ENCODE results near the gene GFRA1.
"Not testable (repeated sequence)": the region's sequence is repeated elsewhere in the genome, so short reads cannot be mapped to it uniquely, and the experiment has no call there.

GFRA1 gene

GRCh38 chr10:116060864-116061263, 212.1 kb downstream of the GFRA1 start:
- DNase-seq (ENCODE audit: low read depth) = no peak

DNA sequence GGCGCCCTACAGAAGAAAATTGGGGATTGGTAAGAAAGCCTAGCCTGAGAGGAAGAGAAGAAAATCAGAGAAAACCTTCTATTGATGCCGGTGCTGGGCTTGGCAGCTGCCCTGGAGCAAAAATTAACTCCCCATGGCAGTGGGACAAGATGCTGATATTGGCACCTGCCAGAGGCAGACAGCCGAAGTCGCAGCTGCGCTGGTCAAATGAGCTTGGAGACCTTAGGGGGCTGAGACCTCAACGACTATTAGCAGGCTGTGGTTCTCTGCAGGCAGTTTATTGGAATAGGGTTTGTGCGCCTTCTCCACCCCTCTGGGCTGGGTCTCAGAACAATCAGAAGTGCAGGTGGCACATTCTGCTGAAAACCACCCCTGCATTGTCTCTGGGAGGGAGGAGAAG, 213.7 kb downstream of the GFRA1 start:
- no peak for DNase-seq (ENCODE audit: low read depth)

DNA sequence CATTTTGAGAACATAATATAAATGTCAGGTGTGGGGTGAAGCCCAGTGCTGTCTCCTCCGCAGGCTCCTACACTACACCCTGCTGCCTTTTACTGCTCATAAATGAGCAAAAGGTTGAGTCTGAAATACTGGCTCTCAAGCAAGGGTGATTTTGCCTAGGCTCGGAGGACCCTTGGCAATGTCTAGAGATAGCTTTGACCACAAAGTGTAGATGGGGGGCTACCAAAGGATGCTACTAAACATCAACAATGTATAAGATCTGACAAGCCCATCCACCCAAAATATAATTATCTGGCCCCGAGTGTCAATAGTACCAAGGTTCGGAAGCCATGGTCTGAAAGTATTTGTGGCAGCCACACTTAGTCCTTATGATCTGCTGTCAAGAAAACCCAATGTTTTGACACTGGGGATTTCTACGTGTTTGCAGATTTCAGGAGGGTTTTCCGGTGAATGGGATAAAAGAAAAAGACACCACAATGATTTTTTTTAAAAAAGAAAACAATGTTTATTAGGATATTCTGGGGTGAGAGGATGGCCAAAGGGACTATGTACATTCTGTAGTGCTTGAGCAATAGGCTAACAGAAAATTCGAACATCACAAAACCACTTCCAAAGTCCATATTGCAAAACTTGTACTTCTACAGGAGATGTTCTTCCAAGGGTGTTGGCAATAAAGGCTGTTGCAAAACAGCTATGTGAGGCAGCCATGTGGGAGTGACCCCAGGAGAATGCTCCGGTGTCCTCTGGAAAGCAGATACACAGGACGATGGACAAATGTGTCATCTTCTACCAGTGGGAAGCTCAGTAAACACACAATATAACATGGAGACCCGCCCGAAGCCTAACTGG, 216.3 kb downstream of the GFRA1 start:
- DNase-seq (ENCODE audit: low read depth) = no peak

DNA sequence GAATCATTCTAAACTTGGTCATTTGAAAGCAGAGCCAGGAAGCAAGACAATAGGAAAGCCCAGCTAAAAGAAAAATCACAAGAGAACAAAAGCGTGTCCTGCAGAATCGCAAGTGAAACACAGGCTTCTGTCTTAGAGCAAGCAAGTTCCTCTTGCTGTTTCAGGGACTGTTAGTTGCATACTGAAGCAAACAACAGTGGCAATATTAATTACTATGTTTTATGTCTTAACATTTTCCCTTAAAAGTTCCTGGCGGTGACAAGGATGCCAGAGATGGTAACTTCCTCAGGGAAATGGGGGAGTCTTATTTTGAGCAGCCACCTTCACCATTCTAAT, 217.1 kb downstream of the GFRA1 start:
- no peak for DNase-seq (ENCODE audit: low read depth)

DNA sequence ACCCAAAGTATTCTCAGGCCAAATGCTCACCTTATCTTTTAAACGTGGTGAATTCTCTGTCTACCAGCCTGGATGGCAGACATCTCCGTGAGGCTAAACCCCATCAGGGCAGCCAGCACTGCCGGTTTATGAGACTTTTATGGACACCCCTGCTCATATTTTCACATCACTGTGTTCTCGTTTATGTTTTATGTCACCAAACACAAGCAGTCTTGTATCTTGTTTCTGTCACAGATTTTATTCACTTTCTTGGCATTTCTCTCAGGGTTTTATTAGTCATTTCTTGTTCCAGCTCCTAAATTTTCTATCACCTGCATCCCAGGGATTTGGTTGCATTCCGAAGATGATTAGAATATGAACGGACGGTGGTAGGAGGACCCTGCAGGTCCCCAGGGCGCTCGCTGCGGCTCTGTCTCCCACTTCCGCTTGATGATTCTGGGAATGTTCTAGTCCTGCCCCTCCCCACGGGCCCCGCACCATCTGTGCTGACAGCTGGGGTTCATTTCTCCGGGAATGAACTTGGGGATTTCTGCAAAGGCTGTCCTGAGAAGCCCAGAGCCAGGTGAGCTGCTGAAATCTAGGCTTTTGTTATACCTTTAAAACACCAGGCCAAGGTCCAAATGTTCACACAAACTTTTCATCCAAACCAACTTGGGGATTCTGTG, 217.6 kb downstream of the GFRA1 start:
- DNase-seq (ENCODE audit: low read depth) = no peak

DNA sequence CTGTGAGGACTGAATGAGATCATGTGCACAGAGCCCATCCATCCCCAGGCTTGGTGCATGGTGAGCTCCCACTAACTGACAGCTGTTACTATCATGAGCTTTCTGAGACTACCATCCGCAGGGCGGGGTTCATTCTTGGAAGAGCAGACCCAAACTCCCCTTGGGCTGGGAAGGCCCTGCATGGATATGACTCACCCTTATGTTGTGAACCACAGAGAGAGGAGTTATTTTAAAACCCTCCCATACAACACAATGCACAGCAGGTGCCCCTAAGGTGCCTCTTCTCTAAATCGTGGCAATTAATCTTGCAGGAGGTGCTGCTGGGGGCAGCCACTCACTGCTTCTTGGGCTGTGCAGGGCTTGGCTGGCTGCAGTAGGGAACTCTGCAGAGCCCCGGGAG, 219.1 kb downstream of the GFRA1 start:
- no peak for DNase-seq (ENCODE audit: low read depth)

- not testable (repeated sequence) for DNase-seq (ENCODE audit: low read depth)
These were observed 219.8 kb downstream of the GFRA1 start for GRCh38 chr10:116053009-116053730.

DNA sequence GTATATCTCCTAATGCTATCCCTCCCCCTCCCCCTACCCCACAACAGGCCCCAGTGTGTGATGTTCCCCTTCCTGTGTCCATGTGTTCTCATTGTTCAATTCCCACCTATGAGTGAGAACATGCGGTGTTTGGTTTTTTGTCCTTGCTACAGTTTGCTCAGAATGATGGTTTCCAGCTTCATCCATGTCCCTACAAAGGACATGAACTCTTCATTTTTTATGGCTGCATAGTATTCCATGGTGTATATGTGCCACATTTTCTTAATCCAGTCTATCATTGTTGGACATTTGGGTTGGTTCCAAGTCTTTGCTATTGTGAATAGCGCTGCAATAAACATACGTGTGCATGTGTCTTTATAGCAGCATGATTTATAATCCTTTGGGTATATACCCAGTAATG, 220.5 kb downstream of the GFRA1 start:
- DNase-seq (ENCODE audit: low read depth) = not testable (repeated sequence)

DNA sequence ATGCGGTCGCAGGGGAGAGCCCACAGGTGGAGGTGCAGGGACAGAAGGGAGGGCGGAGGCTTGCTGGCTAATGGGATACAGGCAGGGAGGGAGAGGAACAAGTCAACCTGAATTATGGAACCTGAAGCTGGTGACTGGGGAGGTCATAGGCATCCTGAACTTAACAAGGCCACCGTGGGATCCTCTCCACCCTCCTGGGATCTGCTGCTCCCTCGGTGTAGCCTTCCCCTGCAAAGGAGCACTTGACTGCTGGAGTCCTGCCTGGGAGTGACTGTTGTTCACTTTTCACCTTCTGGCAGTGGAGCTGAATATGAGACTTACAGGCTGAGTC, 223.1 kb downstream of the GFRA1 start:
- DNase-seq (ENCODE audit: low read depth) = no peak

GRCh38 chr10:116049158-116049973, 223.6 kb downstream of the GFRA1 start:
- no peak for DNase-seq (ENCODE audit: low read depth)

GRCh38 chr10:116045366-116046356, 227.3 kb downstream of the GFRA1 start:
- DNase-seq (ENCODE audit: low read depth) = no peak

- DNase-seq (ENCODE audit: low read depth) = no peak
These were observed 228.2 kb downstream of the GFRA1 start for GRCh38 chr10:116044801-116045248.

GRCh38 chr10:116043861-116044260, 229.1 kb downstream of the GFRA1 start:
- no peak for DNase-seq (ENCODE audit: low read depth)

DNA sequence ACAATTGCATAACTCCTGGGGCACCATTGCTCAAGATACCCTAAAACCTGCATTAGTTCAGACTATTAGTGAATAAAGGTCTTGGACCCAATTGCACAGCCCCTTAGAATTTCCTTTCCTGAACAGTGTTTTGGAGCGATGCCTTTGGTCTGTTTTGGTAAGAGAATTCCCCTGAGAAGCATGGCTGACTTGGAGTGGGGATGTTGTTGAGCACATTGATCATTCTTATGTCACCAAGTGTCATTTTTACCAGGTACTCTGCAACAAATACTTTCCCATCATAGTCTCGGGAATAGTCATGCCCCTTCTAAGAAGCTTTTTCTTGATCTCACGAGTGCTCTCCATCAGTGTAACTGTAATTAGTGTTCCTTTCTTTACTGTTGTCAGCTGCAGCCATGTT, 229.7 kb downstream of the GFRA1 start:
- DNase-seq (ENCODE audit: low read depth) = no peak

- no peak for DNase-seq (ENCODE audit: low read depth)
These were observed 231.1 kb downstream of the GFRA1 start for GRCh38 chr10:116041948-116042347.

GRCh38 chr10:116039612-116040011, 233.4 kb downstream of the GFRA1 start:
- no peak for DNase-seq (ENCODE audit: low read depth)

- DNase-seq (ENCODE audit: low read depth) = no peak
These were observed 234.7 kb downstream of the GFRA1 start for GRCh38 chr10:116038259-116038658.

- DNase-seq (ENCODE audit: low read depth) = not testable (repeated sequence)
These were observed 237.6 kb downstream of the GFRA1 start for GRCh38 chr10:116035406-116035805.

DNA sequence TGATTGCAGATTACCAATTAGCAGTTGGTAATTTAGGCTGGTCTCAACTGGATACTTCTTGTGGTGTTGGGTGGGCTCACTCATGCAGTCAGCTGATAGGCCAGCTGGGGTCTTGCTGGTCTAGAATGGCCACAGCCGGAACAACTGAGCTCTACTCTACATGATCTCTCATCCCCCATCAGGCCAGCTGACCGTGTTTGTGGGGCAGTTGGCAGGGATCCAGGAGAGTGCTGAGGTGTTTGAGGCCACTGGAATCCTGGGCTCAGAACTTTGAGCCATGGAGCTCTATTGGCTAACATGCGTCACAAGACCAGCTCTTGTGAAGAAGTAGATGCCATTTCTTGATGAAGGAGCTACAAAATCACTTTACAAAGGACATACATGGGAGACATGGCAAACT, 242.4 kb downstream of the GFRA1 start:
- DNase-seq (ENCODE audit: low read depth) = no peak

GRCh38 chr10:116029826-116030225, 243.2 kb downstream of the GFRA1 start:
- DNase-seq (ENCODE audit: low read depth) = no peak

- DNase-seq (ENCODE audit: low read depth) = no peak
These were observed 245.7 kb downstream of the GFRA1 start for GRCh38 chr10:116027355-116027754.
